GM12891 (cell line): ENCODE results near the gene IST1.

Experiments used
- DNase-seq: peaks from one replicate; pipeline ENCODE4 v3.0.0; 2011; ENCODE audit warnings: low spot score; ENCODE audit not compliant: insufficient read length
- FAIRE-seq: peaks from 2 replicates; lab custom pipeline; 2011; peaks lifted over from hg19 to GRCh38; lab: Jason Lieb, UNC
- PAX5 ChIP-seq: IDR thresholded peaks from 2 replicates; pipeline ENCODE4 v1.6.1; 2011; ENCODE audit warnings: low read length, moderate library complexity, mild to moderate bottlenecking; ENCODE audit not compliant: insufficient read depth, severe bottlenecking
- POLR2A ChIP-seq: IDR thresholded peaks from 2 replicates; pipeline ENCODE4 v1.6.1; 2011; ENCODE audit warnings: low read depth, low read length, control low read depth
- POLR2AphosphoS5 ChIP-seq: IDR thresholded peaks from 2 replicates; pipeline ENCODE4 v1.6.1; 2011; ENCODE audit warnings: low read depth, low read length, control low read depth
- POU2F2 ChIP-seq: IDR thresholded peaks from 2 replicates; pipeline ENCODE4 v1.6.1; 2011; ENCODE audit warnings: low read depth, mild to moderate bottlenecking, control low read depth, low read length, moderate library complexity
- SPI1 ChIP-seq: IDR thresholded peaks from 2 replicates; pipeline ENCODE4 v1.6.1; 2011; ENCODE audit warnings: low read depth, low read length, control low read depth
- TAF1 ChIP-seq: IDR thresholded peaks from 2 replicates; pipeline ENCODE4 v1.6.1; 2011; ENCODE audit warnings: low read depth, low read length, control low read depth

IST1 gene

GRCh38 chr16:71929048-71929447 is 33.7 kb downstream of the IST1 start:
- DNase-seq = no peak
- no peak for TF ChIP-seq TAF1
- no peak for TF ChIP-seq POLR2A
- TF ChIP-seq SPI1 = no peak
- no peak for TF ChIP-seq PAX5
- no peak for TF ChIP-seq POLR2AphosphoS5
- TF ChIP-seq POU2F2 = no peak
- no peak for FAIRE-seq

- TF ChIP-seq TAF1 (no peak), POLR2AphosphoS5 (peak; percentile 55; the same call in 1 of the 2 replicates)
- FAIRE-seq (no peak), DNase-seq (no peak)
Observed at GRCh38 chr16:71930013-71930563, 34.8 kb downstream of the IST1 start.

GRCh38 chr16:71931001-71931400 is 35.7 kb downstream of the IST1 start:
- FAIRE-seq (no peak), DNase-seq (no peak)
- TF ChIP-seq TAF1 (no peak), SPI1 (no peak), PAX5 (no peak), POU2F2 (no peak), POLR2A (no peak), POLR2AphosphoS5 (no peak)

- no peak for DNase-seq
- FAIRE-seq = no peak
- TF ChIP-seq POLR2A = no peak
- TF ChIP-seq POLR2AphosphoS5 = no peak
- no peak for TF ChIP-seq SPI1
- no peak for TF ChIP-seq TAF1
Observed at GRCh38 chr16:71931599-71931998, 36.3 kb downstream of the IST1 start.

- DNase-seq (no peak), FAIRE-seq (no peak)
- TF ChIP-seq SPI1 = no peak
- no peak for TF ChIP-seq POU2F2
- TF ChIP-seq POLR2A = no peak
- no peak for TF ChIP-seq POLR2AphosphoS5
- no peak for TF ChIP-seq TAF1
- TF ChIP-seq PAX5 = no peak
Observed at GRCh38 chr16:71933017-71933416, 37.7 kb downstream of the IST1 start.

- no peak for DNase-seq
- FAIRE-seq = no peak
- TF ChIP-seq POLR2A = 0 out of 2 replicates have a peak, but pooled peaks have one; percentile 18
- TF ChIP-seq POLR2AphosphoS5 = peak; percentile 43; the same call in 1 of the 2 replicates
- TF ChIP-seq TAF1 = no peak
Observed at GRCh38 chr16:71933913-71934695, 38.8 kb downstream of the IST1 start.

- FAIRE-seq (no peak), DNase-seq (no peak)
- no peak for TF ChIP-seq TAF1
- no peak for TF ChIP-seq SPI1
- TF ChIP-seq POU2F2 = no peak
Observed at GRCh38 chr16:71937868-71938510, 42.7 kb downstream of the IST1 start.

- no peak for DNase-seq
- TF ChIP-seq POU2F2 (no peak), SPI1 (no peak)
- no peak for FAIRE-seq
Observed at GRCh38 chr16:71943887-71944286, 48.6 kb downstream of the IST1 start.

- DNase-seq = no peak
- TF ChIP-seq SPI1 = no peak
- FAIRE-seq = no peak
Observed at GRCh38 chr16:71945616-71946015, 50.3 kb downstream of the IST1 start.

GRCh38 chr16:71952825-71953224 is 57.5 kb downstream of the IST1 start:
- DNase-seq (no peak), FAIRE-seq (no peak)
- TF ChIP-seq PAX5 (no peak), TAF1 (no peak), SPI1 (no peak), POLR2A (no peak), POU2F2 (no peak)

- DNase-seq (no peak), FAIRE-seq (no peak)
- no peak for TF ChIP-seq TAF1
- no peak for TF ChIP-seq POLR2AphosphoS5
- no peak for TF ChIP-seq POU2F2
- no peak for TF ChIP-seq PAX5
- TF ChIP-seq SPI1 = no peak
Observed at GRCh38 chr16:71954180-71954579, 58.8 kb downstream of the IST1 start.
